HL-60 (cell line): ENCODE measurements around the gene SHISA6.

Experiments
- DNase-seq, 2 experiments: peaks; one replicate each; pipeline ENCODE4 v3.0.0-alpha.2; 2010 to 2020; ENCODE audit warnings: low read depth in 1 of 2, low spot score in 1 of 2
- H3K27ac ChIP-seq: fragments of 250-450 bp; sonication (Bioruptor Pico); replicated peaks from 2 replicates; pipeline ENCODE4 v1.5.1; 2020; ENCODE audit warnings: mild to moderate bottlenecking, moderate library complexity
- H3K27me3 ChIP-seq: fragments of 250-450 bp; sonication (Bioruptor Pico); 2 replicates; pipeline ENCODE4 v1.5.1; 2021; ENCODE audit warnings: mild to moderate bottlenecking, moderate library complexity; ENCODE audit not compliant: insufficient read depth, poor library complexity, severe bottlenecking
- H3K4me3 ChIP-seq: replicated peaks from 2 replicates; pipeline ENCODE4 v1.5.1; 2011; ENCODE audit warnings: mild to moderate bottlenecking, control low read depth, low read length; ENCODE audit not compliant: insufficient read depth
- GABPA ChIP-seq: IDR thresholded peaks from 2 replicates; pipeline ENCODE4 v1.6.1; 2012; ENCODE audit warnings: low read depth
- POLR2AphosphoS5 ChIP-seq: IDR thresholded peaks from 2 replicates; pipeline ENCODE4 v1.6.1; 2012; ENCODE audit warnings: low read depth
- REST ChIP-seq: IDR thresholded peaks from 2 replicates; pipeline ENCODE4 v1.6.1; 2012; ENCODE audit warnings: low read depth; ENCODE audit not compliant: insufficient replicate concordance
- SPI1 ChIP-seq: IDR thresholded peaks from 2 replicates; pipeline ENCODE4 v1.6.1; 2012; ENCODE audit warnings: low read depth, mild to moderate bottlenecking, borderline replicate concordance
- TF ChIP-seq, protein P1 (sequence below): IDR thresholded peaks from one replicate; pipeline ENCODE4 v1.5.1; 2011; ENCODE audit warnings: low read length, control low read depth, inconsistent platforms; ENCODE audit not compliant: insufficient read depth

Gene SHISA6

DNA sequence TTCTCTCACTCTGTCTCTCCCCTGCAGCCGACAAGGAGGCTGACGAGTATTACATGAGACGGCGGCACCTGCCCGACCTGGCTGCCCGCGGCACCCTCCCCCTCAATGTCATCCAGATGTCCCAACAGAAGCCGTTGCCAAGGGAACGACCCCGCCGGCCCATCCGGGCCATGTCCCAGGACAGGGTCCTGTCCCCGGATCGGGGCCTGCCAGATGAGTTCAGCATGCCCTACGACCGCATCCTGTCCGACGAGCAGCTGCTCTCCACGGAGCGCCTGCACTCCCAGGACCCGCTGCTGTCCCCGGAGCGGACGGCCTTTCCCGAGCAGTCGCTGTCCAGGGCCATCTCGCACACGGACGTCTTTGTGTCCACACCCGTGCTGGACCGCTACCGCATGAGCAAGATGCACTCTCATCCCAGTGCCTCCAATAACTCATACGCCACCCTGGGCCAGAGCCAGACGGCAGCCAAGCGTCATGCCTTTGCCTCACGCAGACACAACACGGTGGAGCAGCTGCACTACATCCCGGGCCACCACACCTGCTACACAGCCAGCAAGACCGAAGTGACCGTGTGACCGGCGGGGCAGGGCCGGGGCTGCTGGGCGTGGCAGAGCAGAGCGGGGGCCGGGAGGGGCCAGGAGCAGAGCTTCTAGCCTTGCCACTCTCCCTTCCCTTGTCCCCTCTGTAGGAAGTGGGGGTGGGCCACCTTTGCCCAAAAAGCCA is 316.9 kb downstream of the SHISA6 start:
- H3K27me3 ChIP-seq = no peaks in the 10 kb centered on the region
- TF ChIP-seq REST = no peak
- no peak for TF ChIP-seq SPI1
- no peak for TF ChIP-seq POLR2AphosphoS5
- TF ChIP-seq, protein P1, sequence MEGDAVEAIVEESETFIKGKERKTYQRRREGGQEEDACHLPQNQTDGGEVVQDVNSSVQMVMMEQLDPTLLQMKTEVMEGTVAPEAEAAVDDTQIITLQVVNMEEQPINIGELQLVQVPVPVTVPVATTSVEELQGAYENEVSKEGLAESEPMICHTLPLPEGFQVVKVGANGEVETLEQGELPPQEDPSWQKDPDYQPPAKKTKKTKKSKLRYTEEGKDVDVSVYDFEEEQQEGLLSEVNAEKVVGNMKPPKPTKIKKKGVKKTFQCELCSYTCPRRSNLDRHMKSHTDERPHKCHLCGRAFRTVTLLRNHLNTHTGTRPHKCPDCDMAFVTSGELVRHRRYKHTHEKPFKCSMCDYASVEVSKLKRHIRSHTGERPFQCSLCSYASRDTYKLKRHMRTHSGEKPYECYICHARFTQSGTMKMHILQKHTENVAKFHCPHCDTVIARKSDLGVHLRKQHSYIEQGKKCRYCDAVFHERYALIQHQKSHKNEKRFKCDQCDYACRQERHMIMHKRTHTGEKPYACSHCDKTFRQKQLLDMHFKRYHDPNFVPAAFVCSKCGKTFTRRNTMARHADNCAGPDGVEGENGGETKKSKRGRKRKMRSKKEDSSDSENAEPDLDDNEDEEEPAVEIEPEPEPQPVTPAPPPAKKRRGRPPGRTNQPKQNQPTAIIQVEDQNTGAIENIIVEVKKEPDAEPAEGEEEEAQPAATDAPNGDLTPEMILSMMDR = no peak
- no peak for TF ChIP-seq GABPA
- no peak overlapping the region for H3K4me3 ChIP-seq
- DNase-seq = no peak
- H3K27ac ChIP-seq = no peak overlapping the region

DNA sequence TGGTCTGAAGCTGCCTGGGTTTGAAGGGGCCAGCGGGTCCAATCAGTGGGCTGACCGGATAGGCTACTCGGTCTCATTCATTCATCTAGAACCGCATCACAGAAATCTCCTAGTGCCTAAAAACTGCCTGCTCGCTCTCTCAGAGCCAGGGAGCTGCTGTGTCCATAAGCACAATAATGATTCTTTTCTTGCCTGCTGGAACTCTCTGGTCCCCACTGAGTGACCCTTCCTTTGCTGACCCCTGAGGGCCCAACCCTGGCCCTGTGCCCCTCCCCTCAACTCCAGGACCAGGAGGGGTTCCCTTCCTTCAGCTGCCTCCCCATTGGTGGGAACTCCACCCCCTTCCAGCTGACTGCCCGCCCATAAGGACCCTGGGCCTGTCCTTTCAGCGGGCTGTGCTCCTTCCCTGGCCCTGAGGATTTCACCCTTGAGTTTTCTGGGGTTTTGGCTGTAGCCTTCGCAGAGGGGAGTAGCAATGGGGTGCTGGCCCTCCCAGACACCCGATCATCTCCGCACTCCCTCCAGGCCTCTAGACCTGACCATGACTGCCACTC is 317.7 kb downstream of the SHISA6 start:
- H3K27me3 ChIP-seq = no peaks in the 10 kb centered on the region
- TF ChIP-seq REST = no peak
- TF ChIP-seq, protein P1 = no peak
- no peak for TF ChIP-seq POLR2AphosphoS5
- no peak overlapping the region for H3K4me3 ChIP-seq
- no peak overlapping the region for H3K27ac ChIP-seq
- DNase-seq = no peak

DNA sequence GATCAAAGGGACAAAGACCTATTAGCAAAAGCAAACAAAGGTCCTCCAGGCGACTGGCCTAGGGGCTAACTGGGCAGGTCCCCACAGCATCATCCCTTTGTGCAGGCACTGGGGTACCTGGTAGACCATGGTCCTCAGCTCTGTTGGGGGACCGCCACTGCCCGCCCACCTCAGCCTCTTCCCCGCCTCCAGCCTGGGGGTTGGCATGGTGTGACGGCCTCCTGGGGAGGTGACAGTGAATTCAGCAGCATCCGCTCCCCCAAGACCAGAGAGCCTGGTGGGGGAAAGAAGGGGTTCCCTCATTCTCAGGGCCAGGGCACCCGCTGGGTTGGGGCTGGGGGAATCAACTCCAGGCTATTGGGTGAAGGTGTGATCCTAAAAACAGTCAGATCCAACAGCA is 318.6 kb downstream of the SHISA6 start:
- no peak for DNase-seq
- Histone ChIP-seq H3K27me3 (no peaks in the 10 kb centered on the region), H3K27ac (no peak overlapping the region), H3K4me3 (no peak overlapping the region)
- TF ChIP-seq POLR2AphosphoS5 (no peak), REST (no peak), GABPA (no peak), SPI1 (no peak)
- TF ChIP-seq, protein P1 = no peak
